Measurements from ENCODE around the gene ENO2.

- peak; percentile 77 to 96 (median 92) for TF ChIP-seq CTCF (IDR thresholded peaks at IDR 0.05)
- TF ChIP-seq POLR2A (IDR thresholded peaks at IDR 0.05) = no peak
These were observed 42.0 kb upstream of the ENO2 start for GRCh38 chr12:6872073-6873048.
